Neural progenitor cell (in vitro differentiated cells): ENCODE results near the gene STRIP1. TPM values are rescaled to one million over a fixed set of nuclear protein-coding genes. Genes with fewer than 3 reads are reported as not detected.

Experiments
- DNase-seq: peaks from one replicate; pipeline ENCODE4 v3.0.0-alpha.2; 2016; ENCODE audit warnings: low spot score
- H2AFZ ChIP-seq: fragments of 200-600 bp; sonication (generic); replicated peaks from 2 replicates; pipeline ENCODE4 v1.6.1; 2016; ENCODE audit warnings: antibody characterized with exemption
- H3F3A ChIP-seq: fragments of 200-600 bp; sonication (generic); 2 replicates; pipeline ENCODE4 v1.6.1; 2016; ENCODE audit warnings: antibody characterized with exemption, low read depth
- H3K27ac ChIP-seq: fragments of 200-600 bp; sonication (generic); 2 replicates; pipeline ENCODE4 v1.5.1; 2016; ENCODE audit warnings: mild to moderate bottlenecking
- H3K27me3 ChIP-seq: fragments of 200-600 bp; sonication (generic); 2 replicates; pipeline ENCODE4 v1.6.1; 2016; ENCODE audit warnings: mild to moderate bottlenecking, moderate library complexity
- H3K36me3 ChIP-seq: fragments of 200-600 bp; sonication (generic); 2 replicates; pipeline ENCODE4 v1.5.1; 2016
- H3K4me1 ChIP-seq: fragments of 200-600 bp; sonication (generic); 2 replicates; pipeline ENCODE4 v1.6.1; 2016; ENCODE audit warnings: mixed run types
- H3K4me2 ChIP-seq: fragments of 200-600 bp; sonication (generic); 2 replicates; pipeline ENCODE4 v1.6.1; 2016
- H3K4me3 ChIP-seq: fragments of 200-600 bp; sonication (generic); 2 replicates; pipeline ENCODE4 v1.5.1; 2016
- H3K79me2 ChIP-seq: fragments of 200-600 bp; sonication (generic); 2 replicates; pipeline ENCODE4 v1.6.1; 2016; ENCODE audit warnings: low read depth
- H3K9ac ChIP-seq: fragments of 200-600 bp; sonication (generic); 2 replicates; pipeline ENCODE4 v1.6.1; 2016
- H3K9me3 ChIP-seq: fragments of 200-600 bp; sonication (generic); 2 replicates; pipeline ENCODE4 v1.5.1; 2016; ENCODE audit warnings: low read depth
- H4K20me1 ChIP-seq: fragments of 200-600 bp; sonication (generic); 2 replicates; pipeline ENCODE4 v1.6.1; 2016; ENCODE audit warnings: low read depth
- H3K27ac Mint-ChIP-seq: 3 replicates; pipeline ENCODE4 v1.8.0; 2021; ENCODE audit warnings: mixed read lengths
- H3K27me3 Mint-ChIP-seq: 2 replicates; pipeline ENCODE4 v1.8.0; 2022; ENCODE audit warnings: low read depth, mild to moderate bottlenecking, inconsistent platforms, moderate library complexity, mixed read lengths; ENCODE audit not compliant: insufficient read depth
- H3K36me3 Mint-ChIP-seq: 3 replicates; pipeline ENCODE4 v1.8.0; 2021; ENCODE audit warnings: mixed read lengths
- H3K4me1 Mint-ChIP-seq: 3 replicates; pipeline ENCODE4 v1.8.0; 2021; ENCODE audit warnings: mixed read lengths
- H3K4me3 Mint-ChIP-seq: 3 replicates; pipeline ENCODE4 v1.8.0; 2021; ENCODE audit warnings: mild to moderate bottlenecking, moderate library complexity, mixed read lengths
- H3K9me3 Mint-ChIP-seq: 3 replicates; pipeline ENCODE4 v1.8.0; 2020; ENCODE audit warnings: mixed read lengths
- EZH2 ChIP-seq: fragments of 200-600 bp; sonication (generic); IDR thresholded peaks from 2 replicates; pipeline ENCODE4 v1.6.1; 2017; ENCODE audit warnings: antibody characterized with exemption, mild to moderate bottlenecking, moderate library complexity
- EZH2phosphoT487 ChIP-seq: fragments of 200-600 bp; sonication (generic); IDR thresholded peaks from 2 replicates; pipeline ENCODE4 v1.6.1; 2017; ENCODE audit warnings: antibody characterized with exemption
- total RNA-seq: library from RNA; depleted of rRNA; stranded (reverse); fragments of >200 nt; gene quantifications from 2 replicates; pipeline ENCODE4 v1.2.3, GENCODE V29; 2015; ENCODE audit warnings: low replicate concordance
- TF ChIP-seq, protein P1 (sequence below): fragments of 200-600 bp; sonication (generic); IDR thresholded peaks from 2 replicates; pipeline ENCODE4 v1.5.1; 2017; ENCODE audit warnings: antibody characterized with exemption, mild to moderate bottlenecking

The STRIP1 gene
- total RNA-seq, 1 donor from 2014 or later = 55.0 TPM

GRCh38 chr1:110065841-110066240 is 31.4 kb downstream of the STRIP1 start:
- no peaks in the 10 kb centered on the region for H3K79me2 ChIP-seq
- Mint-ChIP-seq H3K27me3 (peaks cover 46% of the 10 kb centered on the region), H3K9me3 (no peaks in the 10 kb centered on the region), H3K4me1 (peaks cover 7% of the 10 kb centered on the region), H3K36me3 (peaks cover 8% of the 10 kb centered on the region), H3K27ac (no peak overlapping the region), H3K4me3 (no peak overlapping the region)
- H3K4me1 ChIP-seq = peaks cover 9% of the 10 kb centered on the region
- no peak for DNase-seq
- no peak overlapping the region for H3K4me3 ChIP-seq
- H4K20me1 ChIP-seq = peaks cover 77% of the 10 kb centered on the region
- H3K27ac ChIP-seq = no peak overlapping the region
- H3K4me2 ChIP-seq = no peak overlapping the region
- H2AFZ ChIP-seq = no peak overlapping the region
- no peaks in the 10 kb centered on the region for H3K36me3 ChIP-seq
- TF ChIP-seq EZH2 (no peak), EZH2phosphoT487 (no peak)
- TF ChIP-seq, protein P1, sequence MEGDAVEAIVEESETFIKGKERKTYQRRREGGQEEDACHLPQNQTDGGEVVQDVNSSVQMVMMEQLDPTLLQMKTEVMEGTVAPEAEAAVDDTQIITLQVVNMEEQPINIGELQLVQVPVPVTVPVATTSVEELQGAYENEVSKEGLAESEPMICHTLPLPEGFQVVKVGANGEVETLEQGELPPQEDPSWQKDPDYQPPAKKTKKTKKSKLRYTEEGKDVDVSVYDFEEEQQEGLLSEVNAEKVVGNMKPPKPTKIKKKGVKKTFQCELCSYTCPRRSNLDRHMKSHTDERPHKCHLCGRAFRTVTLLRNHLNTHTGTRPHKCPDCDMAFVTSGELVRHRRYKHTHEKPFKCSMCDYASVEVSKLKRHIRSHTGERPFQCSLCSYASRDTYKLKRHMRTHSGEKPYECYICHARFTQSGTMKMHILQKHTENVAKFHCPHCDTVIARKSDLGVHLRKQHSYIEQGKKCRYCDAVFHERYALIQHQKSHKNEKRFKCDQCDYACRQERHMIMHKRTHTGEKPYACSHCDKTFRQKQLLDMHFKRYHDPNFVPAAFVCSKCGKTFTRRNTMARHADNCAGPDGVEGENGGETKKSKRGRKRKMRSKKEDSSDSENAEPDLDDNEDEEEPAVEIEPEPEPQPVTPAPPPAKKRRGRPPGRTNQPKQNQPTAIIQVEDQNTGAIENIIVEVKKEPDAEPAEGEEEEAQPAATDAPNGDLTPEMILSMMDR = no peak
- H3K9me3 ChIP-seq = no peaks in the 10 kb centered on the region
- no peak overlapping the region for H3K9ac ChIP-seq
- H3F3A ChIP-seq = peaks cover 14% of the 10 kb centered on the region
- H3K27me3 ChIP-seq = peaks cover 69% of the 10 kb centered on the region

- peaks cover 60% of the 10 kb centered on the region for H3K27me3 Mint-ChIP-seq
Observed at GRCh38 chr1:110067479-110067892, 33.1 kb downstream of the STRIP1 start.

GRCh38 chr1:110067893-110068645 is 33.6 kb downstream of the STRIP1 start:
- TF ChIP-seq, protein P1 = no peak
- TF ChIP-seq EZH2 (peak; percentile 78), EZH2phosphoT487 (peak; percentile 89)
- Mint-ChIP-seq H3K4me3 (peak overlapping the region; percentile 15), H3K27ac (no peak overlapping the region), H3K27me3 (peaks cover 66% of the 10 kb centered on the region), H3K4me1 (peaks cover 7% of the 10 kb centered on the region), H3K9me3 (no peaks in the 10 kb centered on the region), H3K36me3 (peaks cover 1% of the 10 kb centered on the region)
- peak; percentile 75 for DNase-seq
- Histone ChIP-seq H4K20me1 (peaks cover 72% of the 10 kb centered on the region), H3K4me1 (peaks cover 9% of the 10 kb centered on the region), H3K27me3 (peaks cover 92% of the 10 kb centered on the region), H3K27ac (no peak overlapping the region), H3K4me2 (peak overlapping the region; percentile 64), H3K9me3 (no peaks in the 10 kb centered on the region), H3F3A (peaks cover 14% of the 10 kb centered on the region), H3K79me2 (no peaks in the 10 kb centered on the region), H2AFZ (no peak overlapping the region), H3K4me3 (peak overlapping the region; percentile 8), H3K9ac (no peak overlapping the region), H3K36me3 (no peaks in the 10 kb centered on the region)

More at GRCh38 chr1:110067479-110067892, 33.1 kb downstream of the STRIP1 start:
- Histone ChIP-seq H3K27ac (no peak overlapping the region), H3K9ac (no peak overlapping the region), H3K79me2 (no peaks in the 10 kb centered on the region), H3K4me3 (peak overlapping the region; percentile 8), H2AFZ (no peak overlapping the region), H3K4me1 (peaks cover 9% of the 10 kb centered on the region), H3K9me3 (no peaks in the 10 kb centered on the region), H3K27me3 (peaks cover 86% of the 10 kb centered on the region), H4K20me1 (peaks cover 75% of the 10 kb centered on the region), H3K36me3 (no peaks in the 10 kb centered on the region), H3K4me2 (peak overlapping the region; percentile 64), H3F3A (peaks cover 14% of the 10 kb centered on the region)
- TF ChIP-seq, protein P1 = no peak
- TF ChIP-seq EZH2phosphoT487 (no peak), EZH2 (no peak)
- no peak overlapping the region for H3K4me3 Mint-ChIP-seq
- no peaks in the 10 kb centered on the region for H3K9me3 Mint-ChIP-seq
- H3K4me1 Mint-ChIP-seq = peaks cover 7% of the 10 kb centered on the region
- H3K27ac Mint-ChIP-seq = no peak overlapping the region
- DNase-seq = peak; percentile 56
- H3K36me3 Mint-ChIP-seq = peaks cover 1% of the 10 kb centered on the region
